ENCODE data around the gene KRTAP2-1. TPM values are rescaled to one million over a fixed set of nuclear protein-coding genes. Genes with fewer than 3 reads are reported as not detected.
"Not testable (repeated sequence)": the region's sequence is repeated elsewhere in the genome, so short reads cannot be mapped to it uniquely, and the experiment has no call there.

The KRTAP2-1 gene
- not detected for total RNA-seq

- H3K4me3 ChIP-seq; H3K36me3 ChIP-seq; H3K9me3 ChIP-seq; H3K4me1 ChIP-seq; DNase-seq; H3K27ac ChIP-seq; intact Hi-C loops (cut with DNase I): not testable (repeated sequence)
- peaks cover 0 to 14% (median 0%) of the 10 kb centered on the region in 4 donors for H3K27me3 ChIP-seq
- WGBS, 2 donors, result 75 to 91% methylated on average over 5 to 9 of the region's 33 CpGs
Observed at GRCh38 chr17:41046735-41047465, at the start of gene KRTAP2-1. TSS of gene KRTAP2-1 (minus strand) at chr17:41047316. CDS start at chr17:41047267, 49 bp downstream.

GRCh38 chr17:41096055-41096454, 48.9 kb upstream of the KRTAP2-1 start:
- TF ChIP-seq CTCF (IDR thresholded peaks at IDR 0.05) (no peak), POLR2A (IDR thresholded peaks at IDR 0.05) (no peak)
- no peak overlapping the region for H3K4me3 ChIP-seq
- H3K36me3 ChIP-seq, result no peaks in the 10 kb centered on the region
- intact Hi-C loops (cut with DNase I), result no loop called here
- H3K9me3 ChIP-seq, result no peaks in the 10 kb centered on the region
- 89 to 90% methylated on average over 7 of the region's 7 CpGs for WGBS, 2 donors
- H3K27ac ChIP-seq, result no peak overlapping the region
- peaks cover 0 to 5% (median 0%) of the 10 kb centered on the region in 4 donors for H3K27me3 ChIP-seq
- DNase-seq, result no peak
- H3K4me1 ChIP-seq, result no peaks in the 10 kb centered on the region

- WGBS, 2 donors, result 48 to 56% methylated on average over 3 to 4 of the region's 4 CpGs
- H3K4me3 ChIP-seq; H3K9me3 ChIP-seq; H3K36me3 ChIP-seq; DNase-seq; H3K27ac ChIP-seq; intact Hi-C loops (cut with DNase I); H3K4me1 ChIP-seq; H3K27me3 ChIP-seq: not testable (repeated sequence)
Observed at GRCh38 chr17:41088760-41089352, 41.7 kb upstream of the KRTAP2-1 start.

GRCh38 chr17:41084100-41084856, 37.2 kb upstream of the KRTAP2-1 start, which contains the start of gene KRTAP4-7:
TSS of gene KRTAP4-7 (plus strand) at chr17:41084150. CDS start at chr17:41084207, 57 bp downstream.
- DNase-seq; intact Hi-C loops (cut with DNase I): not testable (repeated sequence)
- WGBS, 2 donors, result 66 to 93% methylated on average over 7 to 9 of the region's 14 CpGs

GRCh38 chr17:41083427-41083826, 36.3 kb upstream of the KRTAP2-1 start:
- H3K4me3 ChIP-seq; H3K4me1 ChIP-seq; DNase-seq; H3K27me3 ChIP-seq; H3K9me3 ChIP-seq; H3K27ac ChIP-seq; intact Hi-C loops (cut with DNase I); H3K36me3 ChIP-seq: not testable (repeated sequence)
- 30 to 52% methylated on average over 2 of the region's 2 CpGs for WGBS, 2 donors

More at GRCh38 chr17:41084100-41084856, 37.2 kb upstream of the KRTAP2-1 start, which contains the start of gene KRTAP4-7:
- H3K9me3 ChIP-seq, H3K4me3 ChIP-seq, H3K27me3 ChIP-seq, H3K27ac ChIP-seq, H3K4me1 ChIP-seq, H3K36me3 ChIP-seq: not testable (repeated sequence)

GRCh38 chr17:41082626-41083025, 35.5 kb upstream of the KRTAP2-1 start:
- Histone ChIP-seq H3K27ac (no peak overlapping the region), H3K36me3 (no peaks in the 10 kb centered on the region), H3K27me3 (no peaks in the 10 kb centered on the region), H3K4me3 (no peak overlapping the region), H3K4me1 (no peaks in the 10 kb centered on the region), H3K9me3 (no peaks in the 10 kb centered on the region)
- intact Hi-C loops (cut with DNase I), result no loop called here
- DNase-seq, result no peak
- WGBS, 2 donors, result 24 to 42% methylated on average over 4 of the region's 4 CpGs
- no peak for TF ChIP-seq POLR2A (IDR thresholded peaks at IDR 0.05)
- no peak for TF ChIP-seq CTCF (IDR thresholded peaks at IDR 0.05)

GRCh38 chr17:41076788-41077187, 29.7 kb upstream of the KRTAP2-1 start:
- no peaks in the 10 kb centered on the region for H3K9me3 ChIP-seq
- H3K4me1 ChIP-seq, result no peaks in the 10 kb centered on the region
- TF ChIP-seq CTCF (IDR thresholded peaks at IDR 0.05) (no peak), POLR2A (IDR thresholded peaks at IDR 0.05) (no peak)
- H3K27ac ChIP-seq, result no peak overlapping the region
- H3K4me3 ChIP-seq, result no peak overlapping the region
- intact Hi-C loops (cut with DNase I), result no loop called here
- peaks cover 0 to 15% (median 0%) of the 10 kb centered on the region in 4 donors for H3K27me3 ChIP-seq
- DNase-seq, result no peak
- H3K36me3 ChIP-seq, result no peaks in the 10 kb centered on the region
